ENCODE measurements around the gene COPS3. TPM values are rescaled to one million over a fixed set of nuclear protein-coding genes. Genes with fewer than 3 reads are reported as not detected.

COPS3 gene
- total and polyA plus RNA-seq, 4 donors, result 24.6 to 77.3 (median 30.2) TPM

GRCh38 chr17:17228521-17229279, 52.3 kb downstream of the COPS3 start:
- DNase-seq (ENCODE audit: low spot score), result no peak
- peak overlapping the region; percentile 6 to 43 for H3K27ac ChIP-seq (ENCODE audit: low read depth in 1 of 2, low read length in 2 of 2)
- no peak overlapping the region for H3K9ac ChIP-seq (ENCODE audit: low read depth in 1 of 2, low read length in 2 of 2)

More at GRCh38 chr17:17228521-17229279, 52.3 kb downstream of the COPS3 start:
- Histone ChIP-seq H3K4me3 (ENCODE audit: low read depth in 1 of 3, low read length in 3 of 3) (no peak overlapping the region), H3K36me3 (ENCODE audit: control insufficient read depth in 4 of 4, insufficient read depth in 3 of 4, low read depth in 1 of 4, low read length in 3 of 4) (peaks cover 15 to 64% (median 39%) of the 10 kb centered on the region in 4 donors), H3K27me3 (ENCODE audit: control insufficient read depth in 4 of 4, insufficient read depth in 4 of 4, low read length in 3 of 4) (no peaks in the 10 kb centered on the region), H3K4me1 (ENCODE audit: control insufficient read depth in 4 of 4, insufficient read depth in 4 of 4, low read length in 3 of 4) (peaks cover 8 to 39% (median 34%) of the 10 kb centered on the region in 4 donors), H3K9me3 (ENCODE audit: control insufficient read depth in 4 of 4, low read length in 3 of 4) (no peaks in the 10 kb centered on the region)
- 72% methylated on average over 17 of the region's 17 CpGs for WGBS
- TF ChIP-seq REST (IDR thresholded peaks at IDR 0.05) (no peak), FOXA1 (IDR thresholded peaks at IDR 0.05) (no peak), RAD21 (IDR thresholded peaks at IDR 0.05) (no peak), YY1 (IDR thresholded peaks at IDR 0.05) (no peak), MAX (IDR thresholded peaks at IDR 0.05) (no peak), HNF4A (conservative IDR thresholded peaks at IDR 0.05) (no peak), EGR1 (IDR thresholded peaks at IDR 0.05; ENCODE audit: low read depth in 2 of 2) (no peak), SP1 (IDR thresholded peaks at IDR 0.05) (no peak), TAF1 (conservative IDR thresholded peaks at IDR 0.05) (no peak), ZBTB33 (IDR thresholded peaks at IDR 0.05) (no peak), ATF3 (IDR thresholded peaks at IDR 0.05) (no peak), HNF4G (IDR thresholded peaks at IDR 0.05) (no peak), JUND (IDR thresholded peaks at IDR 0.05) (no peak), NR2F2 (IDR thresholded peaks at IDR 0.05) (no peak), FOXA2 (IDR thresholded peaks at IDR 0.05) (no peak)

Measured in liver (tissue), 9 donors.